Measurements from ENCODE around the gene AJAP1.

GRCh38 chr1:4756851-4757580, 102.6 kb downstream of the AJAP1 start:
- TF ChIP-seq CTCF (conservative IDR thresholded peaks at IDR 0.05) (no peak), EZH2 (IDR thresholded peaks at IDR 0.05; ENCODE audit: low read depth) (no peak)
